GM12874 (cell line): ENCODE measurements around the gene PLS3.

Experiments
- CTCF ChIP-seq: IDR thresholded peaks from 2 replicates; pipeline ENCODE4 v1.5.1; 2011; ENCODE audit warnings: low read depth, mild to moderate bottlenecking, control low read depth, low read length, moderate library complexity; ENCODE audit not compliant: insufficient read depth

PLS3 gene

GRCh38 chrX:115642895-115643530 is 82.0 kb downstream of the PLS3 start:
- peak; percentile 49; the same call in 1 of the 2 replicates for TF ChIP-seq CTCF

- TF ChIP-seq CTCF = no peak
These were observed 88.6 kb downstream of the PLS3 start for GRCh38 chrX:115649461-115650063.

GRCh38 chrX:115650449-115650848 is 89.5 kb downstream of the PLS3 start:
- no peak for TF ChIP-seq CTCF

- peak; percentile 41 for TF ChIP-seq CTCF
These were observed 89.9 kb downstream of the PLS3 start for GRCh38 chrX:115650916-115651315.

- TF ChIP-seq CTCF = no peak
These were observed 91.2 kb downstream of the PLS3 start for GRCh38 chrX:115652221-115652620.

- no peak for TF ChIP-seq CTCF
These were observed 104.1 kb downstream of the PLS3 start for GRCh38 chrX:115665122-115665521.

- no peak for TF ChIP-seq CTCF
These were observed 118.5 kb downstream of the PLS3 start for GRCh38 chrX:115679460-115679859.

GRCh38 chrX:115687595-115687994 is 126.6 kb downstream of the PLS3 start:
- no peak for TF ChIP-seq CTCF
